HG03095 (cell line): Measurements from ENCODE around the gene IFI16.
"Not testable (repeated sequence)": the region's sequence is repeated elsewhere in the genome, so short reads cannot be mapped to it uniquely, and the experiment has no call there.

Experiments used
- ATAC-seq: cut with Tn5 transposase; IDR thresholded peaks from one replicate; pipeline ENCODE4 v1.9.1; 2021; ENCODE audit warnings: moderate library complexity; ENCODE audit not compliant: unreplicated experiment

The IFI16 gene

DNA sequence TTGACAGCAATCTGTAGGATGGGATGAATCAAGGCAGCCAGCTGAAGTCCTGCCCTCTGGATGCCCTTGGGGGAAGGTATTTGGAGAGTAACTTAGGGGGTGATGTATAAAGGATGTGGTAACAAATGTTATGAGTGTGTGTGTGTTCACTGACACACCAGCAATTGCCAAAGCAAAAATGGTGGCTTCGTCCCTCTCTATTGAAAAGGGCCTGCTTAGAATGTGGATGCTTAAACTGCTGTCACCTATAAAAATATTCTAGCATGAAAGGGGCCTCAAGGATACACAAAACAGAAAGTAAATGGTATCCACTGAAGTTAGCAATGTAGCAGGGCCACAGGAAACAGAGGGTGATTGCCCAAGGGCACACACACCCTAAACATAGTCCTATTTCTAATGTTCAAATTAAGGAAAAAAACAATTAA, 81.9 kb downstream of the IFI16 start:
- no peak for ATAC-seq

DNA sequence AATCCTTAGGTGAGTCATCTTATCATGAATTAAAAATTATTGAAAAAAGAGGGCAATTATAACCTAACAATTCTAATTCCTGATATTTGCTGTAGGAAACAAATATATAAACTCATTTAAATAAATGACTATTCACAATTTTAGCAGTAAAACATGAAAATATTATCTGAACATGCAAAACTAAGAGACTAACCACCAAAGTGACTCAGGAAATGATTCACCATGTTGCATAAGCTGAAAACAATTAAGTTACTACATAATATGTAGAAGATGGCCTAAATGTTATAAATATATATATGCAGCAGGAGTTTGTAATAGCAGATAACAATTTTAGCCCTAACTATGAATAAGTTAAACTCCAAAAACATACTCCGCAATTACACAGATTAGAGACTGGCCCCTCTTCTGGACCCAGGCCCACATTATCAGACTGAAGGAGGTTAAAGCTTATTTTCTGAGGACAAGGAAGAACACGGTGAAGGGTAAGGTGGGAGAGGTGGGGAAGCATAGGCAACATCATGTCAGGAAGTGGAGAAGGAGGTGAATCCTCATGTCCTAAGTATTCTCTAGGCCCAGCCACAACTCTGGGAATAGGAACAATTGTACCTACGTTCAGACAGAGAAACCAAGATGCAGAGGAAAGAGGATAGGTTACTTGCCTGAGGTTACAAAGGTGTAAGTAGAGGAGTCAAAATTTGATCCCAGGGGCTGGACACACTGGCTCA, 82.5 kb downstream of the IFI16 start:
- ATAC-seq = no peak

- ATAC-seq = no peak
These were observed 88.9 kb downstream of the IFI16 start for GRCh38 chr1:159098596-159098995.

DNA sequence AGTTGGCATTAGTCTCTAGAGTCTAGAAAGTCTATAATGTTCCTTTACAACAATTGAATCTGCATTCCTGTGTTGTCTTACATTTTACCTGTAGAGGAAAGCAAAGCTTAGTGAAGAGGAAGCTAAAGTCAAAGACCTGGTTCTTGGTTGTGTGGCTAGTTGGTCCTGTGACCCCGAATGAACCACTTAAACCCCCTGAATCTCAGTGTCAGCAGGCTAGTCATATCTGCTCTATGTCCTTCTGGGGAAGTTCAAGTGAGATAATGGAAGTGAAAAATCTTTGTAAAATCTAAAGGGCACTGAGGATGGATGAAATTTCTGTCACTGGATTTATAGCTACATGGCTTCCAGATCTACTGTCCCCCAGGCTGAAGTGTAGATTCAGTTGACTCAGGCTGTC, 90.9 kb downstream of the IFI16 start:
- no peak for ATAC-seq

GRCh38 chr1:159103021-159103420, 93.3 kb downstream of the IFI16 start:
- ATAC-seq = not testable (repeated sequence)
